Measurements from ENCODE around the gene DPPA5. TPM values are rescaled to one million over a fixed set of nuclear protein-coding genes. Genes with fewer than 3 reads are reported as not detected.
A peak's percentile ranks its signal among the peaks of the same experiment; 100 is the strongest.

DPPA5 gene
- total and polyA plus RNA-seq, 2 experiments from 2014 or later, result 3.0 to 12.9 TPM

- H3K4me1 Mint-ChIP-seq, result peaks cover 8% of the 10 kb centered on the region
- Histone ChIP-seq H2AFZ (0 out of 2 replicates have a peak overlapping the region, but pooled peaks have one; percentile 16), H3K36me3 (ENCODE audit: insufficient read depth) (no peaks in the 10 kb centered on the region), H3K27me3 (ENCODE audit: insufficient read depth) (no peaks in the 10 kb centered on the region), H3K4me2 (no peak overlapping the region), H3K9me2 (ENCODE audit: insufficient read depth) (no peaks in the 10 kb centered on the region), H3K79me2 (replicated peaks; ENCODE audit: insufficient read depth) (no peaks in the 10 kb centered on the region), H3K4me1 (ENCODE audit: insufficient read depth) (peaks cover 11% of the 10 kb centered on the region; the same call in 1 of the 2 replicates), H3K27ac (ENCODE audit: low read depth) (no peak overlapping the region), H3K4me3 (no peak overlapping the region), H3F3A (replicated peaks; ENCODE audit: low read depth) (no peaks in the 10 kb centered on the region), H4K20me1 (replicated peaks; ENCODE audit: insufficient read depth) (no peaks in the 10 kb centered on the region)
- no peaks in the 10 kb centered on the region for H3K36me3 Mint-ChIP-seq (ENCODE audit: low read depth)
- peaks cover 10% of the 10 kb centered on the region; the same call in 2 of the 3 replicates for H3K9me3 Mint-ChIP-seq
- DNase-seq (ENCODE audit: low spot score) (no peak), ATAC-seq (no peak)
- H3K4me3 Mint-ChIP-seq, result no peak overlapping the region
- H3K27ac Mint-ChIP-seq, result no peak overlapping the region
- TF ChIP-seq ZNF331 (CRISPR knock-in tag; IDR thresholded peaks at IDR 0.05; ENCODE audit: low read depth) (no peak), STAT1 (IDR thresholded peaks at IDR 0.05; ENCODE audit: unreplicated experiment) (no peak), JUNB (IDR thresholded peaks at IDR 0.05; ENCODE audit: unreplicated experiment) (no peak), EZH2 (IDR thresholded peaks at IDR 0.05; ENCODE audit: low read depth, unreplicated experiment) (no peak), POLR2AphosphoS5 (IDR thresholded peaks at IDR 0.05; ENCODE audit: low read depth) (no peak), EZH2phosphoT487 (IDR thresholded peaks at IDR 0.05; ENCODE audit: unreplicated experiment) (no peak), ZNF114 (CRISPR knock-in tag; IDR thresholded peaks at IDR 0.05) (no peak), NANOG (IDR thresholded peaks at IDR 0.05; ENCODE audit: borderline replicate concordance) (no peak), CREB1 (CRISPR knock-in tag; IDR thresholded peaks at IDR 0.05; ENCODE audit: low read depth) (no peak)
- TF ChIP-seq, protein P1, sequence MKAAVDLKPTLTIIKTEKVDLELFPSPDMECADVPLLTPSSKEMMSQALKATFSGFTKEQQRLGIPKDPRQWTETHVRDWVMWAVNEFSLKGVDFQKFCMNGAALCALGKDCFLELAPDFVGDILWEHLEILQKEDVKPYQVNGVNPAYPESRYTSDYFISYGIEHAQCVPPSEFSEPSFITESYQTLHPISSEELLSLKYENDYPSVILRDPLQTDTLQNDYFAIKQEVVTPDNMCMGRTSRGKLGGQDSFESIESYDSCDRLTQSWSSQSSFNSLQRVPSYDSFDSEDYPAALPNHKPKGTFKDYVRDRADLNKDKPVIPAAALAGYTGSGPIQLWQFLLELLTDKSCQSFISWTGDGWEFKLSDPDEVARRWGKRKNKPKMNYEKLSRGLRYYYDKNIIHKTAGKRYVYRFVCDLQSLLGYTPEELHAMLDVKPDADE (IDR thresholded peaks at IDR 0.05), result no peak
- TF ChIP-seq, protein P2, sequence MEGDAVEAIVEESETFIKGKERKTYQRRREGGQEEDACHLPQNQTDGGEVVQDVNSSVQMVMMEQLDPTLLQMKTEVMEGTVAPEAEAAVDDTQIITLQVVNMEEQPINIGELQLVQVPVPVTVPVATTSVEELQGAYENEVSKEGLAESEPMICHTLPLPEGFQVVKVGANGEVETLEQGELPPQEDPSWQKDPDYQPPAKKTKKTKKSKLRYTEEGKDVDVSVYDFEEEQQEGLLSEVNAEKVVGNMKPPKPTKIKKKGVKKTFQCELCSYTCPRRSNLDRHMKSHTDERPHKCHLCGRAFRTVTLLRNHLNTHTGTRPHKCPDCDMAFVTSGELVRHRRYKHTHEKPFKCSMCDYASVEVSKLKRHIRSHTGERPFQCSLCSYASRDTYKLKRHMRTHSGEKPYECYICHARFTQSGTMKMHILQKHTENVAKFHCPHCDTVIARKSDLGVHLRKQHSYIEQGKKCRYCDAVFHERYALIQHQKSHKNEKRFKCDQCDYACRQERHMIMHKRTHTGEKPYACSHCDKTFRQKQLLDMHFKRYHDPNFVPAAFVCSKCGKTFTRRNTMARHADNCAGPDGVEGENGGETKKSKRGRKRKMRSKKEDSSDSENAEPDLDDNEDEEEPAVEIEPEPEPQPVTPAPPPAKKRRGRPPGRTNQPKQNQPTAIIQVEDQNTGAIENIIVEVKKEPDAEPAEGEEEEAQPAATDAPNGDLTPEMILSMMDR (conservative IDR thresholded peaks at IDR 0.05; ENCODE audit: low read depth in 2 of 2), result no peak
- TF ChIP-seq, protein P3, sequence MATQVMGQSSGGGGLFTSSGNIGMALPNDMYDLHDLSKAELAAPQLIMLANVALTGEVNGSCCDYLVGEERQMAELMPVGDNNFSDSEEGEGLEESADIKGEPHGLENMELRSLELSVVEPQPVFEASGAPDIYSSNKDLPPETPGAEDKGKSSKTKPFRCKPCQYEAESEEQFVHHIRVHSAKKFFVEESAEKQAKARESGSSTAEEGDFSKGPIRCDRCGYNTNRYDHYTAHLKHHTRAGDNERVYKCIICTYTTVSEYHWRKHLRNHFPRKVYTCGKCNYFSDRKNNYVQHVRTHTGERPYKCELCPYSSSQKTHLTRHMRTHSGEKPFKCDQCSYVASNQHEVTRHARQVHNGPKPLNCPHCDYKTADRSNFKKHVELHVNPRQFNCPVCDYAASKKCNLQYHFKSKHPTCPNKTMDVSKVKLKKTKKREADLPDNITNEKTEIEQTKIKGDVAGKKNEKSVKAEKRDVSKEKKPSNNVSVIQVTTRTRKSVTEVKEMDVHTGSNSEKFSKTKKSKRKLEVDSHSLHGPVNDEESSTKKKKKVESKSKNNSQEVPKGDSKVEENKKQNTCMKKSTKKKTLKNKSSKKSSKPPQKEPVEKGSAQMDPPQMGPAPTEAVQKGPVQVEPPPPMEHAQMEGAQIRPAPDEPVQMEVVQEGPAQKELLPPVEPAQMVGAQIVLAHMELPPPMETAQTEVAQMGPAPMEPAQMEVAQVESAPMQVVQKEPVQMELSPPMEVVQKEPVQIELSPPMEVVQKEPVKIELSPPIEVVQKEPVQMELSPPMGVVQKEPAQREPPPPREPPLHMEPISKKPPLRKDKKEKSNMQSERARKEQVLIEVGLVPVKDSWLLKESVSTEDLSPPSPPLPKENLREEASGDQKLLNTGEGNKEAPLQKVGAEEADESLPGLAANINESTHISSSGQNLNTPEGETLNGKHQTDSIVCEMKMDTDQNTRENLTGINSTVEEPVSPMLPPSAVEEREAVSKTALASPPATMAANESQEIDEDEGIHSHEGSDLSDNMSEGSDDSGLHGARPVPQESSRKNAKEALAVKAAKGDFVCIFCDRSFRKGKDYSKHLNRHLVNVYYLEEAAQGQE (IDR thresholded peaks at IDR 0.05; ENCODE audit: unreplicated experiment), result no peak
- TF ChIP-seq, protein P4, sequence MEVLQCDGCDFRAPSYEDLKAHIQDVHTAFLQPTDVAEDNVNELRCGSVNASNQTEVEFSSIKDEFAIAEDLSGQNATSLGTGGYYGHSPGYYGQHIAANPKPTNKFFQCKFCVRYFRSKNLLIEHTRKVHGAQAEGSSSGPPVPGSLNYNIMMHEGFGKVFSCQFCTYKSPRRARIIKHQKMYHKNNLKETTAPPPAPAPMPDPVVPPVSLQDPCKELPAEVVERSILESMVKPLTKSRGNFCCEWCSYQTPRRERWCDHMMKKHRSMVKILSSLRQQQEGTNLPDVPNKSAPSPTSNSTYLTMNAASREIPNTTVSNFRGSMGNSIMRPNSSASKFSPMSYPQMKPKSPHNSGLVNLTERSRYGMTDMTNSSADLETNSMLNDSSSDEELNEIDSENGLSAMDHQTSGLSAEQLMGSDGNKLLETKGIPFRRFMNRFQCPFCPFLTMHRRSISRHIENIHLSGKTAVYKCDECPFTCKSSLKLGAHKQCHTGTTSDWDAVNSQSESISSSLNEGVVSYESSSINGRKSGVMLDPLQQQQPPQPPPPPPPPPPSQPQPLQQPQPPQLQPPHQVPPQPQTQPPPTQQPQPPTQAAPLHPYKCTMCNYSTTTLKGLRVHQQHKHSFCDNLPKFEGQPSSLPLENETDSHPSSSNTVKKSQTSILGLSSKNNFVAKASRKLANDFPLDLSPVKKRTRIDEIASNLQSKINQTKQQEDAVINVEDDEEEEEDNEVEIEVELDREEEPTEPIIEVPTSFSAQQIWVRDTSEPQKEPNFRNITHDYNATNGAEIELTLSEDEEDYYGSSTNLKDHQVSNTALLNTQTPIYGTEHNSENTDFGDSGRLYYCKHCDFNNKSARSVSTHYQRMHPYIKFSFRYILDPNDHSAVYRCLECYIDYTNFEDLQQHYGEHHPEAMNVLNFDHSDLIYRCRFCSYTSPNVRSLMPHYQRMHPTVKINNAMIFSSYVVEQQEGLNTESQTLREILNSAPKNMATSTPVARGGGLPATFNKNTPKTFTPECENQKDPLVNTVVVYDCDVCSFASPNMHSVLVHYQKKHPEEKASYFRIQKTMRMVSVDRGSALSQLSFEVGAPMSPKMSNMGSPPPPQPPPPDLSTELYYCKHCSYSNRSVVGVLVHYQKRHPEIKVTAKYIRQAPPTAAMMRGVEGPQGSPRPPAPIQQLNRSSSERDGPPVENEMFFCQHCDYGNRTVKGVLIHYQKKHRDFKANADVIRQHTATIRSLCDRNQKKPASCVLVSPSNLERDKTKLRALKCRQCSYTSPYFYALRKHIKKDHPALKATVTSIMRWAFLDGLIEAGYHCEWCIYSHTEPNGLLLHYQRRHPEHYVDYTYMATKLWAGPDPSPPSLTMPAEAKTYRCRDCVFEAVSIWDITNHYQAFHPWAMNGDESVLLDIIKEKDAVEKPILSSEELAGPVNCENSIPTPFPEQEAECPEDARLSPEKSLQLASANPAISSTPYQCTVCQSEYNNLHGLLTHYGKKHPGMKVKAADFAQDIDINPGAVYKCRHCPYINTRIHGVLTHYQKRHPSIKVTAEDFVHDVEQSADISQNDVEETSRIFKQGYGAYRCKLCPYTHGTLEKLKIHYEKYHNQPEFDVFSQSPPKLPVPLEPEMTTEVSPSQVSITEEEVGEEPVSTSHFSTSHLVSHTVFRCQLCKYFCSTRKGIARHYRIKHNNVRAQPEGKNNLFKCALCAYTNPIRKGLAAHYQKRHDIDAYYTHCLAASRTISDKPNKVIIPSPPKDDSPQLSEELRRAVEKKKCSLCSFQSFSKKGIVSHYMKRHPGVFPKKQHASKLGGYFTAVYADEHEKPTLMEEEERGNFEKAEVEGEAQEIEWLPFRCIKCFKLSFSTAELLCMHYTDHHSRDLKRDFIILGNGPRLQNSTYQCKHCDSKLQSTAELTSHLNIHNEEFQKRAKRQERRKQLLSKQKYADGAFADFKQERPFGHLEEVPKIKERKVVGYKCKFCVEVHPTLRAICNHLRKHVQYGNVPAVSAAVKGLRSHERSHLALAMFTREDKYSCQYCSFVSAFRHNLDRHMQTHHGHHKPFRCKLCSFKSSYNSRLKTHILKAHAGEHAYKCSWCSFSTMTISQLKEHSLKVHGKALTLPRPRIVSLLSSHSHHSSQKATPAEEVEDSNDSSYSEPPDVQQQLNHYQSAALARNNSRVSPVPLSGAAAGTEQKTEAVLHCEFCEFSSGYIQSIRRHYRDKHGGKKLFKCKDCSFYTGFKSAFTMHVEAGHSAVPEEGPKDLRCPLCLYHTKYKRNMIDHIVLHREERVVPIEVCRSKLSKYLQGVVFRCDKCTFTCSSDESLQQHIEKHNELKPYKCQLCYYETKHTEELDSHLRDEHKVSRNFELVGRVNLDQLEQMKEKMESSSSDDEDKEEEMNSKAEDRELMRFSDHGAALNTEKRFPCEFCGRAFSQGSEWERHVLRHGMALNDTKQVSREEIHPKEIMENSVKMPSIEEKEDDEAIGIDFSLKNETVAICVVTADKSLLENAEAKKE (CRISPR knock-in tag; IDR thresholded peaks at IDR 0.05), result no peak
- peaks cover 2% of the 10 kb centered on the region for H3K27me3 Mint-ChIP-seq (ENCODE audit: insufficient read depth, low read depth, poor library complexity)
These were observed 15.1 kb upstream of the DPPA5 start for GRCh38 chr6:73369157-73369556.
